OCI-LY1 (cell line): ENCODE measurements around the gene HOOK2.

Experiments
- EZH2 ChIP-seq: fragments of 200-600 bp; sonication (generic), shearing (Covaris generic); IDR thresholded peaks from 2 replicates; pipeline ENCODE4 v1.8.0; 2017; ENCODE audit warnings: borderline replicate concordance, mixed run types, mild to moderate bottlenecking, antibody characterized with exemption, low read length, moderate library complexity, mixed read lengths
- TF ChIP-seq, protein P1 (sequence below): fragments of 200-600 bp; sonication (generic), shearing (Covaris generic); IDR thresholded peaks from 2 replicates; pipeline ENCODE4 v1.5.1; 2017; ENCODE audit warnings: mild to moderate bottlenecking, antibody characterized with exemption, low read length, moderate library complexity, mixed read lengths

DNA sequence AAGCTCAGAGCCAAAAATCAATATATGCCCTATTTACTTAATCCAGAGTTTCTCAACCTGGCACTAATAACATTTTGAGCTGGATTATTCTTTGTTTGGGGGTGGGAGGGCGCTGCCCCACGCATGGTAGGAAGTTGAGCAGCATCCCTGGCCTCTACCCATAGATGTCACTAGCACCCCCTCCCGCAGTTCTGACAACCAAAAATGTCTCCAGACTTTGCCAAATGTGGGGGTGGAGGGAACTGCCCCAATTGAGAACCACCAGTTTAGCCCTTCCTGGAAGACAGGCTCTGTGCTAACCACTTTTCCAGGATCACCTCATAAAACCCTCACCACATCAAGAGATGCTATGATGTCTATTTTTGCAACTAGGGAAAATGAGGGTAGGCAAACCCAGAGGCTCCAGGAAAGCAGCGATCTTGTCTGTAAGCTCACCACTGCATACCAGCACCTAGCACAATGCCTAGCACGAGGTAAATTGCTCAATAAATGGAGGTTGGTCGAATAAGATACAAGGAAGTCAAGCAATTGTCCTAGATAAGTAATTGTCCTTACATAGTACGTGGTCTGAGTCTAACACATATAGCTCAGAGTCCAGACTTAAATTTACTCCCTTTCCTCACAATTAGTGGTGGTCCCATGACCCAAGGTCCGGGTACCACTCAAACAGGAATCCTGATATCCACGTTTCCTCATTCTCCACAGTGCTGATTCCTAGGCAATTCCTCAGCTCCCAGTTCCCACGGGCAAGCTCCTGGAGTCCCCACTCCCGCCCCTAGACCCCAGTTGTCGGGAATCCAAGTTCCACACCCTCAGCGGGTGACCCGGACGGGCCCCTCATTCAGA is 41.8 kb downstream of the HOOK2 start:
- TF ChIP-seq, protein P1, sequence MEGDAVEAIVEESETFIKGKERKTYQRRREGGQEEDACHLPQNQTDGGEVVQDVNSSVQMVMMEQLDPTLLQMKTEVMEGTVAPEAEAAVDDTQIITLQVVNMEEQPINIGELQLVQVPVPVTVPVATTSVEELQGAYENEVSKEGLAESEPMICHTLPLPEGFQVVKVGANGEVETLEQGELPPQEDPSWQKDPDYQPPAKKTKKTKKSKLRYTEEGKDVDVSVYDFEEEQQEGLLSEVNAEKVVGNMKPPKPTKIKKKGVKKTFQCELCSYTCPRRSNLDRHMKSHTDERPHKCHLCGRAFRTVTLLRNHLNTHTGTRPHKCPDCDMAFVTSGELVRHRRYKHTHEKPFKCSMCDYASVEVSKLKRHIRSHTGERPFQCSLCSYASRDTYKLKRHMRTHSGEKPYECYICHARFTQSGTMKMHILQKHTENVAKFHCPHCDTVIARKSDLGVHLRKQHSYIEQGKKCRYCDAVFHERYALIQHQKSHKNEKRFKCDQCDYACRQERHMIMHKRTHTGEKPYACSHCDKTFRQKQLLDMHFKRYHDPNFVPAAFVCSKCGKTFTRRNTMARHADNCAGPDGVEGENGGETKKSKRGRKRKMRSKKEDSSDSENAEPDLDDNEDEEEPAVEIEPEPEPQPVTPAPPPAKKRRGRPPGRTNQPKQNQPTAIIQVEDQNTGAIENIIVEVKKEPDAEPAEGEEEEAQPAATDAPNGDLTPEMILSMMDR, result peak; percentile 85
- TF ChIP-seq EZH2, result no peak
